HUES6 (cell line): Measurements from ENCODE around the gene AIDA.

Experiments used
- H3K27ac ChIP-seq: 2 replicates; pipeline ENCODE4 v1.7.0; 2013; ENCODE audit warnings: low read depth, mild to moderate bottlenecking, low read length, inconsistent platforms
- H3K27me3 ChIP-seq: 2 replicates; pipeline ENCODE4 v1.6.1; 2013; ENCODE audit warnings: low read length; ENCODE audit not compliant: control insufficient read depth, insufficient read depth
- H3K36me3 ChIP-seq: 2 replicates; pipeline ENCODE4 v1.6.1; 2013; ENCODE audit warnings: low read length; ENCODE audit not compliant: control insufficient read depth, insufficient read depth
- H3K4me1 ChIP-seq: 2 replicates; pipeline ENCODE4 v1.6.1; 2013; ENCODE audit warnings: low read length; ENCODE audit not compliant: control insufficient read depth, insufficient read depth
- H3K4me3 ChIP-seq: 2 replicates; pipeline ENCODE4 v1.5.1; 2013; ENCODE audit warnings: low read depth, low read length
- H3K9ac ChIP-seq: one replicate; pipeline ENCODE4 v1.6.1; 2013; ENCODE audit warnings: mild to moderate bottlenecking, low read length
- H3K9me3 ChIP-seq: 2 replicates; pipeline ENCODE4 v1.6.1; 2013; ENCODE audit warnings: low read depth, low read length; ENCODE audit not compliant: control insufficient read depth, insufficient read depth

The AIDA gene

DNA sequence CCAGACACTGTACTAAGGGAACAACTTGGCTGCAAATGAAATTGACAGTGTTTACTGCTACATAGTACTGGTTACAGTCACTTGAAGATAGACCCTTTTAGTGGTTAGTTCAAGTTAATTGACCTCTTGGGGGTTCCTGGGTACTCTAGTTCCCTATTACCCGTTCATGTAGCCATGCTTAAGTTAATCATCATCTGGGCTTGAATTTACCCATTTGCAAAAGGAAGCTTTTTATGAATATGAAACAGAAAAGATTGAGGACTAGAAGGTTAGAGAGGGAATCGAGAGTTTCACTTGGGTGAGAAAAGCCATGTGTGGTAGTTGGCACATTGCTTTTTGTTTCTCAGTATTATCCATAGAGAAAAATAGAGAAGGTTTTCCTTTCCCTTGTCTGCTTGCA lies 91.7 kb downstream of the AIDA start:
- H3K36me3 ChIP-seq = peaks cover 35% of the 10 kb centered on the region
- no peak overlapping the region for H3K27ac ChIP-seq
- H3K4me1 ChIP-seq = peaks cover 6% of the 10 kb centered on the region; the same call in 1 of the 2 replicates
- no peak overlapping the region for H3K4me3 ChIP-seq
- H3K9ac ChIP-seq = no peak overlapping the region
- no peaks in the 10 kb centered on the region for H3K9me3 ChIP-seq
- H3K27me3 ChIP-seq = peaks cover 10% of the 10 kb centered on the region; the same call in 1 of the 2 replicates

GRCh38 chr1:222618880-222619596 lies 93.3 kb downstream of the AIDA start:
- peaks cover 6% of the 10 kb centered on the region; the same call in 1 of the 2 replicates for H3K4me1 ChIP-seq
- H3K4me3 ChIP-seq = peak overlapping the region; percentile 87
- no peak overlapping the region for H3K27ac ChIP-seq
- no peaks in the 10 kb centered on the region for H3K9me3 ChIP-seq
- peaks cover 18% of the 10 kb centered on the region for H3K27me3 ChIP-seq
- H3K36me3 ChIP-seq = peaks cover 23% of the 10 kb centered on the region
- peak overlapping the region; percentile 86 for H3K9ac ChIP-seq
